GM12865 (cell line): ENCODE data around the gene FAM216A.

ENCODE experiments used
- DNase-seq: peaks from one replicate; pipeline ENCODE4 v3.0.0; 2010; ENCODE audit warnings: low read depth
- H3K4me3 ChIP-seq: 2 replicates; pipeline ENCODE4 v1.5.1; 2011; ENCODE audit warnings: mild to moderate bottlenecking, low read depth, low read length, control low read depth
- TF ChIP-seq, protein P1 (sequence below): IDR thresholded peaks from 2 replicates; pipeline ENCODE4 v1.5.1; 2011; ENCODE audit warnings: low read length, control low read depth, low read depth, inconsistent platforms; ENCODE audit not compliant: insufficient read depth; ENCODE audit errors: missing control alignments

FAM216A gene

DNA sequence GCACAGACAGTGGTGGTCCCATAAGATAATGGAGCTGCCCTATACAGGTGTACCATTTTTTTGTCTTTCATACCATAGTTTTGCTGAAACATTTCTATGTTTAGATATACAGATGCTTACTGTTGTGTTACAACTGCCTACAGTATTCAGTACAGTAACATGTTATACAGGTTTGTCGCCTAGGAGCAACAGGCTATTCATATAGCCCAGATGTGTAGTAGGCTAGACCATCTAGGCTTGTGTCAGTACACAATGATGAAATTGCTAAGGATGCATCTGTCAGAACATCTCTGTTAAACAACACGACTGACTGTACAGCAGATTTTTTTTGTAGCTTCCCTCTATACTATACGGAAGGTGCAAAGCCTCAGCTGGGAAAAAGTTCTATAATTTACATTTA, 64.0 kb downstream of the FAM216A start:
- no peak overlapping the region for H3K4me3 ChIP-seq
- TF ChIP-seq, protein P1, sequence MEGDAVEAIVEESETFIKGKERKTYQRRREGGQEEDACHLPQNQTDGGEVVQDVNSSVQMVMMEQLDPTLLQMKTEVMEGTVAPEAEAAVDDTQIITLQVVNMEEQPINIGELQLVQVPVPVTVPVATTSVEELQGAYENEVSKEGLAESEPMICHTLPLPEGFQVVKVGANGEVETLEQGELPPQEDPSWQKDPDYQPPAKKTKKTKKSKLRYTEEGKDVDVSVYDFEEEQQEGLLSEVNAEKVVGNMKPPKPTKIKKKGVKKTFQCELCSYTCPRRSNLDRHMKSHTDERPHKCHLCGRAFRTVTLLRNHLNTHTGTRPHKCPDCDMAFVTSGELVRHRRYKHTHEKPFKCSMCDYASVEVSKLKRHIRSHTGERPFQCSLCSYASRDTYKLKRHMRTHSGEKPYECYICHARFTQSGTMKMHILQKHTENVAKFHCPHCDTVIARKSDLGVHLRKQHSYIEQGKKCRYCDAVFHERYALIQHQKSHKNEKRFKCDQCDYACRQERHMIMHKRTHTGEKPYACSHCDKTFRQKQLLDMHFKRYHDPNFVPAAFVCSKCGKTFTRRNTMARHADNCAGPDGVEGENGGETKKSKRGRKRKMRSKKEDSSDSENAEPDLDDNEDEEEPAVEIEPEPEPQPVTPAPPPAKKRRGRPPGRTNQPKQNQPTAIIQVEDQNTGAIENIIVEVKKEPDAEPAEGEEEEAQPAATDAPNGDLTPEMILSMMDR = no peak
- DNase-seq = no peak

DNA sequence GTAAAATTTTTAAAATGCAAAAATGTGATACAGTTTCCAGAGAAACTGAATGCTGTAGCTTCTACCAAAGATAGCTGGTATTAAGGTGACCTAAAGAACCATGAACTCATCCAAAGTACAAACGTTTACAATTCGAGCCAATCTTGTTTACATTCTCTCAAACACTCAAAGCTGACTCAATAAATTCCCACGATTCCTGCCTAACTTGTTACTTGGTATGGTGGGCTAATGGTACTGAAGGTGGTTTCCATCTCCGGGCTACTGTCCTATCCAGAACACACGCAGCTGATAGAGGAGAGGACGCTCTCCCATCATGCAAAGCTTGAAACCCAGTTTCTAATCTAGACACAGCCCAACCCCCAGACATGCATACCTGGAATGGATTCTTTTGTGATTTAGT, 65.0 kb downstream of the FAM216A start:
- TF ChIP-seq, protein P1 = no peak
- DNase-seq = no peak
- no peak overlapping the region for H3K4me3 ChIP-seq

DNA sequence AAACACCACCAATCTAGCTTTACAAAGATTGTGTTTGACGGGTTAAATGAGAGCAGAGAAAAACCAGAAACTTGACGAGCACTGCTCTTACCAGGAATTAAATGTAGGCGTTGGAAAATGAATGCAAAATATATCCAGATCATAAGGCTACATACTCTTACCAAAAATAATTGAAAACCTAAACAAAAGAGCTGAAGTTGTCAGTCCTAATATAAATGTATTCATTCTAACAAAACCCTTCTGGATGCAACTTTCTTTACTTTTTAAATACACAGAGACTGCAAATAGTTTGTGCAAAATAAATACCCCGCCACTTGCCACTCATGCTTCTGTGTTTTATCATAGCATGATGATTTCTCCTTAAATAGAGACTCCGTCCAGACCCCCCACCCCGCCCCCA, 66.2 kb downstream of the FAM216A start:
- TF ChIP-seq, protein P1 = no peak
- DNase-seq = no peak
- no peak overlapping the region for H3K4me3 ChIP-seq

DNA sequence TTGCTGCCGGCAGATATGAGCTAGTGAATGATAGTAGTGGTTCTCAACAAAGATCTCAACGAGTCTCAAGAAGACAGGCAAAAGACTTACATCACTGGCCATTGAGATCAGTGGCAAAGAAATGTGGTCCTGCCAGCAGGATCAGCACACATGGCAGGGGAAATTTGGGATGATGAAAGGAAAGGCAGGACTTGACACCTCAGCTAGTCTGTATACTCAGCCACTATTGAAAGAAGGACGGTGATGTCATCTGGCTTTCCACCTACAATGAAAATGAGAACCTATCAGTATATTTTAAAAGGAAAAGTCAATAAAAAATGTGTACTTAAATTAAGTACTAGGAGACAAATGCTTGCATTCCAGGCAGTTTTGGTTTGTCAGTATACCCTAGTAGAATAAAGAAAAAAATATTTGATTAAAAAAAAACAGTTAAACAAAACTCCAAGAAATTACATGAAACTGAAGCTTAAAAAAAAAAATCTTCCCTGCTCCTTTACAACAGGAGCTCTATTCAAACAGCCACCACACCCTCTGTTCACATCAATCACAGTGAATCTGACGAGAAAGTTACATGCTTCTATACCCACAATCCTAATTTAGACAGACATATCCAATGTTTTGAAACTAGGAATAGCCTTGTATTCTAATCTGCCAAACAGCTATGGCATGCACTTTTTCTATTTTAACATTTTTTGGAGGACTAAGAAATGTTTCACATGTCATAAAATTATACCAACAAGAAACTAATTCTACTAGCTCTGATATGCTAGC, 68.4 kb downstream of the FAM216A start:
- TF ChIP-seq, protein P1 = no peak
- no peak for DNase-seq
- no peak overlapping the region for H3K4me3 ChIP-seq

DNA sequence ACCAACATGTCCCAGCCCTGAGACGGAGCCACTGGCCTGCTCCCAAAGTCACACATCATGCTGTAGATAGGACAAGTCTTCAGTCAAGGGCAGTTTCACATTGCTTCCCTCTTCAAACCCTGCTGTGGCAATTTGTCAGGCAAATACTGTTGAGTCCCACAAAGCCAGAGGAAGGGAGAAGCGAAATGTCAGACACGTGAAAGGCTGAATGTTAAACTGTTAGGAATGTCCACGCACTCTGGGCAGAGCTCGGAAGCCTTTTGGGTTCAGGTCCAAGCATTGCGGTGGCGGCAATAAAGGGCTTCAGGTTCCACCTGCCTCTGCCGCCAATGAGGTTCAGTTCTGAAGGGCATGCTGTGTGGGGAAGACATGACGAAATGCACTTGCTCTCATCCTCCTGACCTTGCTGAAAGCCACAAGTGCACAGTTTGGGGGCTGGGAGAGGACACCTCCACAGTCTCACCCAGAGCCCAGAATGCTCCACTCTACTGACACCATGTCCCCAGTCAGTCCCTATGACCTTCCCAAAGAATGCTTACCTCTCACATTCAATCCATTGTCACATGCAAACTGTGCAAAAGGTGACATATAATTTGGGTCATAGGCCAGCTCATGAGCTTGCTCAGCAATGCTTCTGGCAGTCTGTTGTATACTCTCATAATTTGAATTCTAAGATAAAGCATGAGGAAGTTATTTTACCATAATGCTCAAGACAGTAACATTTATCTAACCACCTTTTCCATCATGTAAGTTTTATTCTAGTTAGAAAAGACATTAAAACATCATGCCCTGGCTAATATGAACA, 69.2 kb downstream of the FAM216A start:
- TF ChIP-seq, protein P1 = no peak
- no peak overlapping the region for H3K4me3 ChIP-seq
- no peak for DNase-seq

DNA sequence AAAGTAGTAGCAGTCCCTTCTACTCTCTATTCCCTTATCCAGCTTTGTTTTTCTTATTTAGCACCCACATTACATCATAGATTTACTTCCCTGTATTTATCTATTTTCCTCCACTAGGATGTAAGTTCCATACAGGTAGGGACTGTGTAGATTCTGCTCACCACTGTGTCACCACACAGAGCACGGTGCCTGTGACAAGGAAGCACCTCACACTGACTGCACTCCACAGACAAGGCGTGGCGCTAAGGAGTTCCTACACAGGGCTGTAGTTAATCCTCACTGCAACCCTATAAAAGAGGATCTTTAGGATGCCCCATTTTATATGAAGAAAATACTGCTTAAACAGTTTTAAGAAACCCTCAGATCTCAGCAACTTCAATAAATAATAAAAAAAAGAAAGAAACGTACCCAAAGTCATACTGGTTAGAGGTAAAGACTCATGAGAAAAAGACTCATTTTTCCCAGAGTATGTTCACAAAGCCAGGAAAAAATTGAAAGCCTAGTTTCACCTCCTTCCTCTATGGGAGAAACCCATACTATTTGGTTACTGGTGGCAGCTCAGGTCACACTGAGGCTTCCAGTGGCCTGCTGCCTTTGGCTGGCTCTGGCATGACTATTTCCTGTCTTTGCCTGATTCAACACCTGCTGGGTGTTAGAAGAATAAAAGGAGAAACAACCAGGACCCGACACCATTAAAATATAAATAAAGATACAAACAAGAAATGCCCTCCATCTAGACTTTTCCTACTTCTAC, 70.4 kb downstream of the FAM216A start:
- DNase-seq = no peak
- H3K4me3 ChIP-seq = no peak overlapping the region
- TF ChIP-seq, protein P1 = no peak
